Effector CD4-positive, alpha-beta T cell (primary cell): ENCODE results near the gene LIPA.
"Not testable (repeated sequence)": the region's sequence is repeated elsewhere in the genome, so short reads cannot be mapped to it uniquely, and the experiment has no call there.

Experiments used
- DNase-seq: peaks from one replicate; pipeline ENCODE4 v3.0.0-alpha.2; 2020

Gene LIPA

GRCh38 chr10:89207181-89207800, 44.3 kb downstream of the LIPA start, which contains the start of gene CH25H:
CH25H (minus strand) TSS chr10:89207317; CDS start chr10:89207292, 25 bp downstream.
- peak; percentile 37 for DNase-seq

GRCh38 chr10:89206402-89207180, 45.0 kb downstream of the LIPA start:
- DNase-seq, result peak; percentile 24

GRCh38 chr10:89204621-89205185, 46.9 kb downstream of the LIPA start:
- DNase-seq, result no peak

GRCh38 chr10:89203237-89203636, 48.3 kb downstream of the LIPA start:
- no peak for DNase-seq

- no peak for DNase-seq
Measured at GRCh38 chr10:89202033-89202425, 49.5 kb downstream of the LIPA start.

- DNase-seq, result no peak
Measured at GRCh38 chr10:89201345-89202032, 50.1 kb downstream of the LIPA start.

GRCh38 chr10:89197473-89197872, 54.1 kb downstream of the LIPA start:
- DNase-seq, result no peak

GRCh38 chr10:89191301-89191700, 60.3 kb downstream of the LIPA start:
- not testable (repeated sequence) for DNase-seq

GRCh38 chr10:89189211-89189734, 62.3 kb downstream of the LIPA start:
- no peak for DNase-seq

- DNase-seq, result no peak
Measured at GRCh38 chr10:89185658-89186057, 65.9 kb downstream of the LIPA start.

GRCh38 chr10:89184638-89185037, 66.9 kb downstream of the LIPA start:
- DNase-seq, result no peak

- no peak for DNase-seq
Measured at GRCh38 chr10:89183571-89183970, 68.0 kb downstream of the LIPA start.

GRCh38 chr10:89182894-89183293, 68.7 kb downstream of the LIPA start:
- no peak for DNase-seq

GRCh38 chr10:89175816-89176215, 75.8 kb downstream of the LIPA start:
- DNase-seq, result no peak

GRCh38 chr10:89173075-89173474, 78.5 kb downstream of the LIPA start:
- DNase-seq, result no peak

- no peak for DNase-seq
Measured at GRCh38 chr10:89171996-89172395, 79.6 kb downstream of the LIPA start.

- DNase-seq, result no peak
Measured at GRCh38 chr10:89171263-89171872, 80.2 kb downstream of the LIPA start.

GRCh38 chr10:89168354-89168900, 83.1 kb downstream of the LIPA start:
- not testable (repeated sequence) for DNase-seq

- no peak for DNase-seq
Measured at GRCh38 chr10:89167915-89168314, 83.7 kb downstream of the LIPA start.

GRCh38 chr10:89165923-89166322, 85.7 kb downstream of the LIPA start:
- no peak for DNase-seq

GRCh38 chr10:89164920-89165319, 86.7 kb downstream of the LIPA start:
- no peak for DNase-seq

GRCh38 chr10:89164080-89164479, 87.5 kb downstream of the LIPA start:
- no peak for DNase-seq
